MCF 10A (cell line): ENCODE results near the gene MEIS2. TPM values are rescaled to one million over a fixed set of nuclear protein-coding genes. Genes with fewer than 3 reads are reported as not detected.

ENCODE experiments used
- BruUV-seq: library from RNA; stranded (reverse); fragments of 400-500 nt; replicated peaks from 2 replicates; lab custom pipeline; 2021; lab: Mats Ljungman, UMichigan
- CTCF ChIA-PET: fragments of 300-600 bp; sonication (Branson Sonifier 250); formaldehyde crosslinking; extraction: SDS; loops from one replicate; lab custom pipeline; 2021; ENCODE audit warnings: antibody characterized with exemption, inconsistent platforms; lab: Yijun Ruan, JAX
- POLR2A ChIA-PET: fragments of 300-600, 350-650 bp; sonication (Branson Sonifier 250); formaldehyde crosslinking; extraction: SDS; loops from one replicate; lab custom pipeline; 2020; ENCODE audit warnings: antibody characterized with exemption, inconsistent platforms; lab: Yijun Ruan, JAX
- DNase-seq: peaks from one replicate; pipeline ENCODE4 v3.0.0-alpha.2; 2018; ENCODE audit not compliant: unreplicated experiment
- H3K27ac Mint-ChIP-seq: one replicate; pipeline ENCODE4 v1.8.0; 2022; ENCODE audit warnings: mild to moderate bottlenecking, low read depth, mixed read lengths; ENCODE audit not compliant: unreplicated experiment
- H3K27me3 Mint-ChIP-seq: one replicate; pipeline ENCODE4 v1.8.0; 2022; ENCODE audit warnings: mixed read lengths; ENCODE audit not compliant: insufficient read depth, unreplicated experiment
- H3K36me3 Mint-ChIP-seq: one replicate; pipeline ENCODE4 v1.8.0; 2022; ENCODE audit warnings: mild to moderate bottlenecking, moderate library complexity, mixed read lengths; ENCODE audit not compliant: insufficient read depth, unreplicated experiment
- H3K4me1 Mint-ChIP-seq: one replicate; pipeline ENCODE4 v1.8.0; 2022; ENCODE audit warnings: mixed read lengths; ENCODE audit not compliant: insufficient read depth, unreplicated experiment
- H3K4me3 Mint-ChIP-seq: one replicate; pipeline ENCODE4 v1.8.0; 2022; ENCODE audit warnings: mild to moderate bottlenecking, moderate library complexity, mixed read lengths; ENCODE audit not compliant: unreplicated experiment
- H3K9me3 Mint-ChIP-seq: one replicate; pipeline ENCODE4 v1.8.0; 2022; ENCODE audit warnings: mixed read lengths; ENCODE audit not compliant: unreplicated experiment
- CTCF ChIP-seq: fragments of 200-600 bp; IDR thresholded peaks from one replicate; pipeline ENCODE4 v1.8.0; 2022; ENCODE audit warnings: antibody characterized with exemption, mild to moderate bottlenecking; ENCODE audit not compliant: unreplicated experiment
- intact Hi-C: fragments of 100-400 bp; cut with micrococcal nuclease; formaldehyde crosslinking; loops from 2 replicates; pipeline ENCODE4 v1.14.1; 2022
- total RNA-seq: library from RNA; stranded (reverse); gene quantifications from 2 replicates; pipeline ENCODE4 v1.2.3, GENCODE V29; 2022

The MEIS2 gene
- total RNA-seq, 1 experiment from 2014 or later = 6.9 TPM

GRCh38 chr15:37058316-37058985, 41.9 kb downstream of the MEIS2 start:
- POLR2A ChIA-PET = interaction anchor here (1.3 kb wide), 1 partner anchor 11 kb away, joined by 3 read pairs; no protein-coding TSS in a partner anchor
- no peaks in the 10 kb centered on the region for H3K27me3 Mint-ChIP-seq
- CTCF ChIA-PET = no interaction called here
- no peak overlapping the region for H3K27ac Mint-ChIP-seq
- no TSS peak for BruUV-seq
- TF ChIP-seq CTCF = no peak
- H3K36me3 Mint-ChIP-seq = no peaks in the 10 kb centered on the region
- peaks cover 19% of the 10 kb centered on the region for H3K4me1 Mint-ChIP-seq
- no peak overlapping the region for H3K4me3 Mint-ChIP-seq
- intact Hi-C loops = no loop called here
- no peaks in the 10 kb centered on the region for H3K9me3 Mint-ChIP-seq
- DNase-seq = no peak

- DNase-seq = no peak
- ChIA-PET CTCF (no interaction called here), POLR2A (no interaction called here)
- Mint-ChIP-seq H3K36me3 (no peaks in the 10 kb centered on the region), H3K9me3 (no peaks in the 10 kb centered on the region), H3K4me3 (no peak overlapping the region), H3K27ac (no peak overlapping the region), H3K4me1 (peaks cover 19% of the 10 kb centered on the region), H3K27me3 (no peaks in the 10 kb centered on the region)
- TF ChIP-seq CTCF = no peak
- no TSS peak for BruUV-seq
- intact Hi-C loops = no loop called here
These were observed 42.5 kb downstream of the MEIS2 start for GRCh38 chr15:37057831-37058230.

- Mint-ChIP-seq H3K27ac (no peak overlapping the region), H3K4me1 (peaks cover 19% of the 10 kb centered on the region), H3K36me3 (no peaks in the 10 kb centered on the region), H3K27me3 (no peaks in the 10 kb centered on the region), H3K4me3 (no peak overlapping the region), H3K9me3 (no peaks in the 10 kb centered on the region)
- ChIA-PET CTCF (interaction anchor here (0.6 kb wide), 1 partner anchor 1582 kb away, joined by 3 read pairs; no protein-coding TSS in a partner anchor), POLR2A (interaction anchor here (0.6 kb wide), 1 partner anchor 1294 kb away, joined by 3 read pairs; no protein-coding TSS in a partner anchor)
- TF ChIP-seq CTCF = no peak
- no TSS peak for BruUV-seq
- DNase-seq = no peak
- intact Hi-C loops = no loop called here
These were observed 43.1 kb downstream of the MEIS2 start for GRCh38 chr15:37057256-37057655.

GRCh38 chr15:37056177-37057121, 43.9 kb downstream of the MEIS2 start:
- no TSS peak for BruUV-seq
- Mint-ChIP-seq H3K27ac (peak overlapping the region; percentile 49), H3K27me3 (no peaks in the 10 kb centered on the region), H3K4me1 (peaks cover 19% of the 10 kb centered on the region), H3K36me3 (no peaks in the 10 kb centered on the region), H3K9me3 (no peaks in the 10 kb centered on the region), H3K4me3 (peak overlapping the region; percentile 28)
- peak; percentile 52 for DNase-seq
- intact Hi-C loops = no loop called here
- POLR2A ChIA-PET = interaction anchor here (0.5 to 0.6 kb wide), 2 partner anchors 55 to 1294 kb away, joined by 3 read pairs; no protein-coding TSS in a partner anchor
- no peak for TF ChIP-seq CTCF
- CTCF ChIA-PET = interaction anchor here (0.6 to 1.3 kb wide), 2 partner anchors 78 to 1581 kb away, joined by 3 read pairs; no protein-coding TSS in a partner anchor
